Measurements from ENCODE around the gene KXD1. TPM values are rescaled to one million over a fixed set of nuclear protein-coding genes. Genes with fewer than 3 reads are reported as not detected.

Gene KXD1
- polyA plus RNA-seq, 1 of the 3 experiments (the other 2 are of a cell fraction) = 151 TPM

GRCh38 chr19:18532168-18532890, 25.3 kb upstream of the KXD1 start:
- 93% methylated on average over 21 of the region's 22 CpGs for WGBS (ENCODE audit: low lambda C conversion rate)
- Histone ChIP-seq H3K27me3 (ENCODE audit: insufficient read depth) (no peaks in the 10 kb centered on the region), H4K20me1 (ENCODE audit: insufficient read depth) (no peaks in the 10 kb centered on the region), H3K36me3 (replicated peaks in 1 of 2; ENCODE audit: control insufficient read depth in 1 of 2, insufficient read depth in 2 of 2, low read length in 1 of 2) (peaks cover 4 to 20% of the 10 kb centered on the region in 2 experiments), H3K9me2 (no peaks in the 10 kb centered on the region), H2AFZ (ENCODE audit: low read depth) (no peak overlapping the region), H3K4me1 (ENCODE audit: control insufficient read depth in 1 of 2, insufficient read depth in 2 of 2, low read depth in 1 of 2, low read length in 1 of 2) (no peaks in the 10 kb centered on the region), H3K9ac (no peak overlapping the region), H3K9me3 (no peaks in the 10 kb centered on the region), H3F3A (replicated peaks; ENCODE audit: insufficient read depth) (no peaks in the 10 kb centered on the region), H3K4me3 (ENCODE audit: low read depth in 2 of 2, low read length in 1 of 2) (no peak overlapping the region), H3K4me2 (no peak overlapping the region), H3K27ac (ENCODE audit: low read depth in 2 of 2, low read length in 1 of 2) (no peak overlapping the region), H3K79me2 (ENCODE audit: insufficient read depth) (no peaks in the 10 kb centered on the region)
- ChIA-PET CTCF (interaction anchor here (1.0 to 2.6 kb wide), 3 partner anchors 8 to 71 kb away, joined by 3 to 8 read pairs (median 4); partner anchors contain the start of gene ELL), POLR2A (no interaction called here)
- peak; percentile 14 for DNase-seq
- TF ChIP-seq REST (IDR thresholded peaks at IDR 0.05; ENCODE audit: low read depth, low read length) (no peak), NRF1 (IDR thresholded peaks at IDR 0.05; ENCODE audit: low read depth, low read length) (no peak), RCOR1 (IDR thresholded peaks at IDR 0.05; ENCODE audit: low read length) (no peak), POLR2AphosphoS5 (IDR thresholded peaks at IDR 0.05; ENCODE audit: low read depth, low read length) (no peak), MXI1 (IDR thresholded peaks at IDR 0.05; ENCODE audit: low read depth, low read length) (no peak)

- Histone ChIP-seq H3F3A (replicated peaks; ENCODE audit: insufficient read depth) (no peaks in the 10 kb centered on the region), H3K4me2 (no peak overlapping the region), H3K27ac (ENCODE audit: low read depth in 2 of 2, low read length in 1 of 2) (no peak overlapping the region), H3K4me1 (ENCODE audit: control insufficient read depth in 1 of 2, insufficient read depth in 2 of 2, low read depth in 1 of 2, low read length in 1 of 2) (no peaks in the 10 kb centered on the region), H3K36me3 (replicated peaks in 1 of 2; ENCODE audit: control insufficient read depth in 1 of 2, insufficient read depth in 2 of 2, low read length in 1 of 2) (peaks cover 4 to 26% of the 10 kb centered on the region in 2 experiments), H2AFZ (ENCODE audit: low read depth) (no peak overlapping the region), H3K9ac (no peak overlapping the region), H3K27me3 (ENCODE audit: insufficient read depth) (no peaks in the 10 kb centered on the region), H3K4me3 (ENCODE audit: low read depth in 2 of 2, low read length in 1 of 2) (no peak overlapping the region), H4K20me1 (ENCODE audit: insufficient read depth) (no peaks in the 10 kb centered on the region), H3K9me2 (no peaks in the 10 kb centered on the region), H3K9me3 (no peaks in the 10 kb centered on the region), H3K79me2 (ENCODE audit: insufficient read depth) (no peaks in the 10 kb centered on the region)
- ChIA-PET CTCF (interaction anchor here (0.6 to 1.9 kb wide), 4 partner anchors 9 to 233 kb away, joined by 3 to 6 read pairs (median 4); no protein-coding TSS in a partner anchor), POLR2A (no interaction called here)
- WGBS (ENCODE audit: low lambda C conversion rate) = no CpG with 5 or more reads among the region's 4 CpGs
- peak; percentile 7 for DNase-seq
- TF ChIP-seq CHD2 (IDR thresholded peaks at IDR 0.05; ENCODE audit: low read length, partially characterized antibody) = no peak
- TF ChIP-seq RXRA (IDR thresholded peaks at IDR 0.05; ENCODE audit: borderline replicate concordance, low read depth) = no peak
- TF ChIP-seq, protein P1, sequence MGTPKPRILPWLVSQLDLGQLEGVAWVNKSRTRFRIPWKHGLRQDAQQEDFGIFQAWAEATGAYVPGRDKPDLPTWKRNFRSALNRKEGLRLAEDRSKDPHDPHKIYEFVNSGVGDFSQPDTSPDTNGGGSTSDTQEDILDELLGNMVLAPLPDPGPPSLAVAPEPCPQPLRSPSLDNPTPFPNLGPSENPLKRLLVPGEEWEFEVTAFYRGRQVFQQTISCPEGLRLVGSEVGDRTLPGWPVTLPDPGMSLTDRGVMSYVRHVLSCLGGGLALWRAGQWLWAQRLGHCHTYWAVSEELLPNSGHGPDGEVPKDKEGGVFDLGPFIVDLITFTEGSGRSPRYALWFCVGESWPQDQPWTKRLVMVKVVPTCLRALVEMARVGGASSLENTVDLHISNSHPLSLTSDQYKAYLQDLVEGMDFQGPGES (IDR thresholded peaks at IDR 0.05; ENCODE audit: low read depth, low read length) = no peak
- TF ChIP-seq RFX5 (IDR thresholded peaks at IDR 0.05; ENCODE audit: low read length) = no peak
- no peak for TF ChIP-seq REST (IDR thresholded peaks at IDR 0.05; ENCODE audit: low read depth, low read length)
- no peak for TF ChIP-seq MEF2A (IDR thresholded peaks at IDR 0.05; ENCODE audit: borderline replicate concordance, low read depth)
- no peak for TF ChIP-seq FOXJ3 (CRISPR knock-in tag; IDR thresholded peaks at IDR 0.05)
- TF ChIP-seq TEAD4 (IDR thresholded peaks at IDR 0.05; ENCODE audit: borderline replicate concordance, insufficient read depth) = no peak
- TF ChIP-seq YY1 (IDR thresholded peaks at IDR 0.05; ENCODE audit: low read depth) = no peak
- TF ChIP-seq NFIC (IDR thresholded peaks at IDR 0.05; ENCODE audit: borderline replicate concordance) = no peak
- no peak for TF ChIP-seq EZH2phosphoT487 (IDR thresholded peaks at IDR 0.05; ENCODE audit: borderline replicate concordance, low read depth)
- TF ChIP-seq PBX3 (IDR thresholded peaks at IDR 0.05) = no peak
- TF ChIP-seq POLR2AphosphoS5 (IDR thresholded peaks at IDR 0.05; ENCODE audit: low read depth, low read length) = no peak
- no peak for TF ChIP-seq SMC3 (IDR thresholded peaks at IDR 0.05; ENCODE audit: low read depth, low read length)
Observed at GRCh38 chr19:18533058-18533457, 24.6 kb upstream of the KXD1 start.

Measured in SK-N-SH (cell line).